GM12865 (cell line): ENCODE measurements around the gene SZT2.
A peak's percentile ranks its signal among the peaks of the same experiment; 100 is the strongest.

Experiments
- DNase-seq: peaks from one replicate; pipeline ENCODE4 v3.0.0; 2010; ENCODE audit warnings: low read depth
- H3K4me3 ChIP-seq: 2 replicates; pipeline ENCODE4 v1.5.1; 2011; ENCODE audit warnings: mild to moderate bottlenecking, low read depth, low read length, control low read depth
- CTCF ChIP-seq: IDR thresholded peaks from 2 replicates; pipeline ENCODE4 v1.5.1; 2011; ENCODE audit warnings: low read length, control low read depth, low read depth, inconsistent platforms; ENCODE audit not compliant: insufficient read depth; ENCODE audit errors: missing control alignments

SZT2 gene

GRCh38 chr1:43389326-43390313 is at the start of gene SZT2, which contains the start of gene MED8:
Gene SZT2, plus strand, starts transcription at chr1:43389899. Its CDS starts 70 bp downstream, at chr1:43389969.
Gene MED8, minus strand, starts transcription at chr1:43389800. Its CDS starts 36 bp downstream, at chr1:43389764.
- H3K4me3 ChIP-seq = peak within 1 kb of the TSS; percentile 82
- TF ChIP-seq CTCF = no peak
- peak; percentile 96 for DNase-seq

DNA sequence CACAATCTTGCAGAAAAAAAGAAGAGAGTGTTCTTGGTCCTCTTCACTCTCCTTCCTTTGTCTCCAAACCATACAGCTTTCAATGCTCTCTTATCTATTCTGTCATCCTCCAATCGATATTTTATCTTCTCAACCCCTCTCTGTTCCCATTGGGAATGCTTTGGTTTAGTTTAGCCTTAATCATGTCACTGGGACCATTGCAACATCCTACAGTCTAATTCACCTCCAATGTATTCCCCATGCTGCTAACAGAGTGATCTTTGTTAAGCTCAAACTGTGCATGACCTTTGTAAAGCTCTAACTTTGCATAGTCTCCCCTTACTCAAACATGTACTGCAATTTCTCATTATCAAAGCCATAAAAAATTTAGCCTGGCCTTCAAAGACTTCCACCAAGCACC is 49.1 kb upstream of the SZT2 start:
- no peak for DNase-seq
- H3K4me3 ChIP-seq = no peak overlapping the region
- TF ChIP-seq CTCF = no peak

- no peak for DNase-seq
These were observed 45.3 kb upstream of the SZT2 start for GRCh38 chr1:43344267-43344850.

DNA sequence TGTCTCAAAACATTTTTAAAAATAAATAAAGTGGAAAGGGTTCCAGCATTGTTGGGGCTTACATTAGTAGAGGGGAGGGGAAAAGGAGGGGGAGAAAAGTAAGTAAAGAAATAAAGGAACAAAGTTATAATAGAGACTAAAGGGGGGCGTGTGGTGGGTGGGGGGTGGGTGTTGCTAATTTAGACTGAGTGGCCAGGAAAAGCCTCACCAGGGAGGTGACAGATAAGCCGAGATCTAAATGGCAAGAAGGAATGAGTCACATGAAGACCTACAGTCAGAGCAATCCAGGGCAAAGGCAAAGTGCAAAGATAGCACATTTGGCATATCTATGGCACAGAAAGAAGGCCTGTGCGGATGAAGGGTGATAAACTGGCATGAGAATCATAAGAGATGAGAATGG is 44.6 kb upstream of the SZT2 start:
- no peak for DNase-seq
- H3K4me3 ChIP-seq = no peak overlapping the region
- TF ChIP-seq CTCF = no peak

More at GRCh38 chr1:43344267-43344850, 45.3 kb upstream of the SZT2 start:
- H3K4me3 ChIP-seq = no peak overlapping the region
- TF ChIP-seq CTCF = no peak

- no peak for DNase-seq
- no peak for TF ChIP-seq CTCF
- H3K4me3 ChIP-seq = no peak overlapping the region
These were observed 43.1 kb upstream of the SZT2 start for GRCh38 chr1:43346636-43347035.

- H3K4me3 ChIP-seq = peak overlapping the region; percentile 79
- no peak for TF ChIP-seq CTCF
- DNase-seq = no peak
These were observed 41.3 kb upstream of the SZT2 start for GRCh38 chr1:43348343-43348808.
